Skeletal muscle tissue (tissue), 4 donors: Measurements from ENCODE around the gene ITCH. TPM values are rescaled to one million over a fixed set of nuclear protein-coding genes. Genes with fewer than 3 reads are reported as not detected.

ENCODE experiments used
- H3K27ac ChIP-seq: one replicate; pipeline ENCODE4 v1.7.0; 2013; ENCODE audit warnings: mild to moderate bottlenecking, low read depth, low read length, inconsistent platforms
- H3K27me3 ChIP-seq, 3 donors: one replicate each; pipeline ENCODE4 v1.7.0; 2013; ENCODE audit warnings: low read length in 3 of 3; ENCODE audit not compliant: control insufficient read depth in 3 of 3, insufficient read depth in 3 of 3
- H3K36me3 ChIP-seq, 3 donors: one replicate each; pipeline ENCODE4 v1.7.0; 2013; ENCODE audit warnings: low read length in 3 of 3; ENCODE audit not compliant: control insufficient read depth in 3 of 3, insufficient read depth in 3 of 3
- H3K4me1 ChIP-seq, 3 donors: one replicate each; pipeline ENCODE4 v1.7.0; 2013; ENCODE audit warnings: low read length in 3 of 3, mild to moderate bottlenecking in 3 of 3; ENCODE audit not compliant: control insufficient read depth in 3 of 3, insufficient read depth in 3 of 3
- H3K4me3 ChIP-seq, 3 donors: one replicate each; pipeline ENCODE4 v1.7.0; 2013; ENCODE audit warnings: low read length in 3 of 3
- H3K9ac ChIP-seq, 3 donors: one replicate each; pipeline ENCODE4 v1.7.0; 2013; ENCODE audit warnings: low read length in 3 of 3, mild to moderate bottlenecking in 3 of 3, moderate library complexity in 2 of 3, low read depth in 1 of 3
- H3K9me3 ChIP-seq, 3 donors: one replicate each; pipeline ENCODE4 v1.7.0; 2013; ENCODE audit warnings: low read length in 3 of 3; ENCODE audit not compliant: control insufficient read depth in 3 of 3
- total RNA-seq: library from RNA; depleted of rRNA; stranded (reverse); fragments of >200 nt; gene quantifications from one replicate; pipeline ENCODE4 v1.2.3, GENCODE V29; 2014
- donor health status: Osteomylitis.

The ITCH gene
- total RNA-seq, 1 donor from 2014 or later, result 69.4 TPM

- Histone ChIP-seq H3K4me3 (no peak overlapping the region), H3K4me1 (no peaks in the 10 kb centered on the region), H3K27ac (no peak overlapping the region), H3K36me3 (peaks cover 16 to 53% (median 42%) of the 10 kb centered on the region in 3 donors), H3K9ac (no peak overlapping the region), H3K9me3 (no peaks in the 10 kb centered on the region), H3K27me3 (no peaks in the 10 kb centered on the region)
Observed at GRCh38 chr20:34443546-34443945, 80.5 kb downstream of the ITCH start.

GRCh38 chr20:34445177-34446065 is 82.3 kb downstream of the ITCH start:
- Histone ChIP-seq H3K9ac (no peak overlapping the region), H3K4me3 (no peak overlapping the region), H3K27me3 (no peaks in the 10 kb centered on the region), H3K9me3 (no peaks in the 10 kb centered on the region), H3K4me1 (no peaks in the 10 kb centered on the region), H3K27ac (no peak overlapping the region), H3K36me3 (peaks cover 16 to 54% (median 40%) of the 10 kb centered on the region in 3 donors)

DNA sequence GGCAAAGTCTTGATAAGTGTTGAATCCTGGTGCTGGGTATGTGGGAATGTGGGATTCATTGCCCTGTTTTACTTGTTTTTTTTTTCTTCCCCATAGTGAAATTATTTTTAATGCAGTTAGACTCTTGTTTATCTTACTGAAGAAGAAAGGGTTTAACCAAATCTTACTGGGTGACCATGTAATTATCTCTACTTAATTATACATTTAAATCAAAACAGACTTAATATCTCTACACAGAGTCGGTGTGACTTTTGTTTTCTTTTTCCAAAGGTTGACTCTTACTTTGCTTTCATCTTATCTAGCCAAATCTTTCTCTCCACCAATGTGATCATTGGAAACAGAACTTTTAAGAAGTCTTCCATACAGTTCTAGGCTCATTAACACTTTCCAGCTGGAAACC is 85.4 kb downstream of the ITCH start:
- Histone ChIP-seq H3K4me3 (no peak overlapping the region), H3K27ac (no peak overlapping the region), H3K27me3 (no peaks in the 10 kb centered on the region), H3K9ac (no peak overlapping the region), H3K9me3 (no peaks in the 10 kb centered on the region), H3K36me3 (peaks cover 8 to 56% (median 50%) of the 10 kb centered on the region in 3 donors), H3K4me1 (no peaks in the 10 kb centered on the region)

- H3K4me1 ChIP-seq, result no peaks in the 10 kb centered on the region
- no peak overlapping the region for H3K4me3 ChIP-seq
- no peaks in the 10 kb centered on the region for H3K27me3 ChIP-seq
- H3K9me3 ChIP-seq, result no peaks in the 10 kb centered on the region
- peaks cover 5 to 47% (median 47%) of the 10 kb centered on the region in 3 donors for H3K36me3 ChIP-seq
- H3K27ac ChIP-seq, result no peak overlapping the region
- no peak overlapping the region for H3K9ac ChIP-seq
Observed at GRCh38 chr20:34449674-34450592, 86.9 kb downstream of the ITCH start.

DNA sequence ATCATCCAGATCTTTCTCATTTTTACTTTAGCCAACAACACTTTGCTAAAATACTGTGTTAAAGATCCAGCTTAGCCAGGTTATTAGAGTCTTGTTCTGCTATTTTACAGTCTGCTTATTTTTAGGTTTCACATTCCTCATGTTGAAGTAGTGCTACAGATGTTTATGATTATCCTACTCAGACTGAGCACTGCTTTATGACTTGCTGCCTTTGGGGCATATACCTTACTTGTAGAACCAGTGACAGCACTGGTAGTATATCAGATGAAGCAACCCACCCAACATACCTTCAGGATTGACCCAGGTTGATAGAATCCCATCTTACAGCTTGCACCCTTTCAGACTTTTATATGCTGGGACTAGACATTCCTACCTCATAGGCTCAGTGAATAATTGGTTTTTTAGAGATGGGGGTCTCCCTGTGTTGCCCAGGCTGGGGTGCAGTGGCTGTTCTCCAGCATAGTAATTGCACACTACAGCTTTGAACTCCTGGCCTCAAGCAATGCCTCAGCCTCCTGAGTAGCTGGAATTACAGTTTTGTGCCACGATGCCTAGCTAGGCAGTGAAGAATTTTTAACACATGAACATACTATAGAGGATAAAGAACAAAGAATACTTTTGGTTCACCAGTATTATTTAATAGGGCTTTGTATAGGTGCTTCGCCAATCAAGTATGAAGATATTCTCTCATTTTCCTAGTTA is 89.4 kb downstream of the ITCH start:
- Histone ChIP-seq H3K36me3 (peaks cover under 1 to 32% (median 31%) of the 10 kb centered on the region in 3 donors), H3K9me3 (no peaks in the 10 kb centered on the region), H3K27me3 (no peaks in the 10 kb centered on the region), H3K27ac (no peak overlapping the region), H3K4me3 (no peak overlapping the region), H3K4me1 (no peaks in the 10 kb centered on the region), H3K9ac (no peak overlapping the region)

DNA sequence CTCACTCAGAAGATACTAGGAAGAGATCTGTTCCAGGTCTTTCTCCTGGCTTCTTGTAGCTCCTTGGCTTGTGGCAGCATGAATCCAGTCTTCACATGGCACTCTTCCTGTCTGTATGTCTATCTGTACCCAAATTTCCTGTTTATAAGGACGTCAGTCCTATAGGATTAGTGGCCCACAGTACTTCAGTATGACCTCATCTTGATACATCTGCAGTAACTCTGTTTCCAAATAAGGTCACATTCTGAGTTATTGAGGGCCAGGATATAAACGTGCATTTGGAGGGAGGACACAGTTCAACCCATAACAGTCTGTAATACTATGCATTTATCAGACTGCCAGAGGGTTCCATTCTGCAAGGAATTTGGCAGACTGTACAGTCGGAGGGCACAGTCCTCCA is 95.6 kb downstream of the ITCH start:
- Histone ChIP-seq H3K4me3 (no peak overlapping the region), H3K9ac (no peak overlapping the region), H3K36me3 (peaks cover 6 to 23% (median 19%) of the 10 kb centered on the region in 3 donors)

GRCh38 chr20:34459209-34459897 is 96.3 kb downstream of the ITCH start:
- Histone ChIP-seq H3K9me3 (no peaks in the 10 kb centered on the region), H3K27ac (no peak overlapping the region), H3K36me3 (peaks cover 6 to 23% (median 20%) of the 10 kb centered on the region in 3 donors)

More for the DNA sequence above, 95.6 kb downstream of the ITCH start:
- H3K27ac ChIP-seq, result no peak overlapping the region
- no peaks in the 10 kb centered on the region for H3K4me1 ChIP-seq
- H3K27me3 ChIP-seq, result no peaks in the 10 kb centered on the region
- H3K9me3 ChIP-seq, result no peaks in the 10 kb centered on the region

GRCh38 chr20:34461779-34462087 is 98.7 kb downstream of the ITCH start:
- no peak overlapping the region for H3K27ac ChIP-seq
- H3K4me3 ChIP-seq, result no peak overlapping the region
- no peaks in the 10 kb centered on the region for H3K27me3 ChIP-seq
- no peaks in the 10 kb centered on the region for H3K9me3 ChIP-seq
- H3K36me3 ChIP-seq, result peaks cover 6 to 23% (median 18%) of the 10 kb centered on the region in 3 donors
- no peak overlapping the region for H3K9ac ChIP-seq
- H3K4me1 ChIP-seq, result no peaks in the 10 kb centered on the region

More at GRCh38 chr20:34459209-34459897, 96.3 kb downstream of the ITCH start:
- Histone ChIP-seq H3K9ac (no peak overlapping the region), H3K4me3 (no peak overlapping the region), H3K4me1 (no peaks in the 10 kb centered on the region), H3K27me3 (no peaks in the 10 kb centered on the region)

DNA sequence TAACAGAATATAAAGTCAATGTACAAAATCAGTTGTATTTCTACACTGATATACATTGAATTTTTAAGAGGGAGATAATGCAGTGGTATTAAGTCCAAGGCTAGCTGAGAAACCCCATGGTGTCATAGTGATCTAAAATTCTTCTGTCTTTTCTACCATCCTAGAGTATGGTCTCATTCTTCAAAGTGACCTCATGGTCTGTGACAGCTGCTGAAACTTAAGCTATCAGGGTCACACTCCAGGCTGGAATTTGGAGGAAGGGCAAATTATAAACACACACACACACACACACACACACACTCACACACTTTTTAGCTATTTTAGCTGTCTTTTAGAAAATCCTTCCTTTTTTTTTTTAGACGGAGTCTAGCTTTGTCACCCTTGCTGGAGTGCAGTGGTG is 105.9 kb downstream of the ITCH start:
- Histone ChIP-seq H3K4me1 (peaks cover 3 to 6% (median 3%) of the 10 kb centered on the region in 3 donors), H3K36me3 (peaks cover 0 to 10% (median 3%) of the 10 kb centered on the region in 3 donors), H3K27me3 (no peaks in the 10 kb centered on the region), H3K27ac (no peak overlapping the region), H3K9me3 (no peaks in the 10 kb centered on the region), H3K9ac (no peak overlapping the region), H3K4me3 (no peak overlapping the region)
